ENCODE data around the gene CLEC4A. TPM values are rescaled to one million over a fixed set of nuclear protein-coding genes. Genes with fewer than 3 reads are reported as not detected.
"Not testable (repeated sequence)": the region's sequence is repeated elsewhere in the genome, so short reads cannot be mapped to it uniquely, and the experiment has no call there.

Gene CLEC4A
- total RNA-seq, 1 donor from 2014 or later: 4.6 TPM

- ATAC-seq; DNase-seq (ENCODE audit: low spot score); intact Hi-C loops (cut with DNase I): not testable (repeated sequence)
Measured at GRCh38 chr12:8188088-8188487, 64.7 kb downstream of the CLEC4A start.

Other genes with a start within 250 kb of the CLEC4A start
- gene SLC2A3, start 187.4 kb upstream of the CLEC4A start, total RNA-seq: 431 TPM
- 29.9 TPM for gene FOXJ2, start 90.9 kb upstream of the CLEC4A start, total RNA-seq
- 21.8 TPM for gene C3AR1, start 57.3 kb upstream of the CLEC4A start, total RNA-seq
- 34.8 TPM for gene NECAP1, start 41.3 kb upstream of the CLEC4A start, total RNA-seq
- gene ZNF705A, start 33.4 kb downstream of the CLEC4A start, total RNA-seq: not detected
- not detected for gene FAM90A1, start 104.0 kb downstream of the CLEC4A start, total RNA-seq

Data from sciatic nerve (tissue), 2 donors.